HEK293 (cell line): ENCODE measurements around the gene NTN3.

ENCODE experiments used
- FEZF1 ChIP-seq: fragments of 450-650 bp; formaldehyde crosslinking; IDR thresholded peaks from 2 replicates; pipeline ENCODE4 v1.5.1; 2016; ENCODE audit warnings: missing biosample characterization, missing genetic modification characterization
- GLIS1 ChIP-seq: fragments of 450-650 bp; formaldehyde crosslinking; IDR thresholded peaks from 2 replicates; pipeline ENCODE4 v1.5.1; 2016; ENCODE audit warnings: missing biosample characterization, missing genetic modification characterization
- MZF1 ChIP-seq: fragments of 450-650 bp; formaldehyde crosslinking; IDR thresholded peaks from 2 replicates; pipeline ENCODE4 v1.5.1; 2017; ENCODE audit warnings: missing biosample characterization, missing genetic modification characterization, borderline replicate concordance
- ZNF311 ChIP-seq: fragments of 450-650 bp; formaldehyde crosslinking; IDR thresholded peaks from 2 replicates; pipeline ENCODE4 v1.5.1; 2017; ENCODE audit warnings: missing biosample characterization, missing genetic modification characterization, borderline replicate concordance
- ZNF366 ChIP-seq: fragments of 450-650 bp; formaldehyde crosslinking; conservative IDR thresholded peaks from 2 replicates; pipeline ENCODE4 v1.5.1; 2016; ENCODE audit warnings: missing biosample characterization, missing genetic modification characterization
- ZNF600 ChIP-seq: fragments of 450-650 bp; formaldehyde crosslinking; IDR thresholded peaks from 2 replicates; pipeline ENCODE4 v1.5.1; 2016; ENCODE audit warnings: missing biosample characterization, missing genetic modification characterization
- ZNF623 ChIP-seq: fragments of 450-650 bp; formaldehyde crosslinking; IDR thresholded peaks from 2 replicates; pipeline ENCODE4 v1.5.1; 2016; ENCODE audit warnings: missing biosample characterization, missing genetic modification characterization
- ZNF704 ChIP-seq: fragments of 450-650 bp; formaldehyde crosslinking; IDR thresholded peaks from 2 replicates; pipeline ENCODE4 v1.5.1; 2016; ENCODE audit warnings: missing biosample characterization, missing genetic modification characterization

GRCh38 chr16:2450975-2451381 is 20.1 kb upstream of the NTN3 start:
- TF ChIP-seq MZF1 (tag by site-specific recombination): no peak
- TF ChIP-seq ZNF311 (tag by site-specific recombination): no peak
- no peak for TF ChIP-seq ZNF623 (tag by site-specific recombination)
- TF ChIP-seq FEZF1 (tag by site-specific recombination): no peak
- TF ChIP-seq ZNF366 (tag by site-specific recombination): no peak
- no peak for TF ChIP-seq GLIS1 (tag by site-specific recombination)
- no peak for TF ChIP-seq ZNF600 (tag by site-specific recombination)
- TF ChIP-seq ZNF704 (tag by site-specific recombination): no peak
